SK-N-SH (cell line): ENCODE data around the gene TBC1D16.

Source experiments
- CTCF ChIP-seq: fragments of 200-600 bp; sonication (generic); IDR thresholded peaks from 2 replicates; pipeline ENCODE4 v1.6.1; 2017; ENCODE audit warnings: antibody characterized with exemption, mild to moderate bottlenecking, moderate library complexity
- POLR2AphosphoS5 ChIP-seq: IDR thresholded peaks from 2 replicates; pipeline ENCODE4 v1.6.1; 2012; ENCODE audit warnings: low read depth, low read length
- RAD21 ChIP-seq: IDR thresholded peaks from 2 replicates; pipeline ENCODE4 v1.6.1; 2012; ENCODE audit warnings: mild to moderate bottlenecking, low read length
- SMC3 ChIP-seq: IDR thresholded peaks from 2 replicates; pipeline ENCODE4 v1.6.1; 2012; ENCODE audit warnings: low read depth, low read length, improper control_type of control experiment
- YY1 ChIP-seq: IDR thresholded peaks from 2 replicates; pipeline ENCODE4 v1.4.0; 2012; ENCODE audit warnings: low read depth, mild to moderate bottlenecking

GRCh38 chr17:79950306-79950705 is 85.4 kb downstream of the TBC1D16 start:
- TF ChIP-seq CTCF (no peak), RAD21 (no peak), YY1 (no peak), POLR2AphosphoS5 (no peak), SMC3 (no peak)
